GM23338 (cell line): ENCODE results near the gene TRPM3. TPM values are rescaled to one million over a fixed set of nuclear protein-coding genes. Genes with fewer than 3 reads are reported as not detected.

Experiments used
- ETS1 ChIP-seq: IDR thresholded peaks from 2 replicates; pipeline ENCODE4 v1.6.1; 2016; ENCODE audit warnings: antibody characterized with exemption
- EZH2 ChIP-seq: fragments of 200-600 bp; sonication (generic); IDR thresholded peaks from one replicate; pipeline ENCODE4 v1.8.0; 2017; ENCODE audit warnings: antibody characterized with exemption, mild to moderate bottlenecking, low read depth; ENCODE audit not compliant: unreplicated experiment
- NANOG ChIP-seq: IDR thresholded peaks from 2 replicates; pipeline ENCODE4 v1.6.1; 2016; ENCODE audit warnings: antibody characterized with exemption, borderline replicate concordance
- REST ChIP-seq: IDR thresholded peaks from one replicate; pipeline ENCODE4 v1.6.1; 2018; ENCODE audit warnings: antibody characterized with exemption; ENCODE audit not compliant: unreplicated experiment
- ZNF462 ChIP-seq: fragments of 250-450 bp; sonication (Bioruptor Pico); IDR thresholded peaks from 2 replicates; pipeline ENCODE4 v1.5.0; 2020; ENCODE audit warnings: mild to moderate bottlenecking, moderate library complexity
- polyA plus RNA-seq: library from polyadenylated mRNA; unstranded; fragments of >200 nt; fragmentation: Nextera tagmentation; extraction: Ambion mirVana; gene quantifications from 2 replicates; pipeline ENCODE4 v1.2.1, GENCODE V29; 2016
- total RNA-seq: library from RNA; depleted of rRNA; stranded (reverse); fragments of >200 nt; shearing (Covaris generic); gene quantifications from 2 replicates; pipeline ENCODE4 v1.2.3, GENCODE V29; 2014

The TRPM3 gene
- total and polyA plus RNA-seq, 2 experiments from 2014 or later, result 2.8 to 8.2 TPM

GRCh38 chr9:71122421-71122820 lies 1.0 kb upstream of the TRPM3 start (continued):
- TF ChIP-seq ZNF462 (CRISPR knock-in tag) (no peak), NANOG (no peak), REST (no peak), ETS1 (no peak), EZH2 (no peak)
